ENCODE data around the gene MAX.
A peak's percentile ranks its signal among the peaks of the same experiment; 100 is the strongest.
"Not testable (repeated sequence)": the region's sequence is repeated elsewhere in the genome, so short reads cannot be mapped to it uniquely, and the experiment has no call there.

Gene MAX

DNA sequence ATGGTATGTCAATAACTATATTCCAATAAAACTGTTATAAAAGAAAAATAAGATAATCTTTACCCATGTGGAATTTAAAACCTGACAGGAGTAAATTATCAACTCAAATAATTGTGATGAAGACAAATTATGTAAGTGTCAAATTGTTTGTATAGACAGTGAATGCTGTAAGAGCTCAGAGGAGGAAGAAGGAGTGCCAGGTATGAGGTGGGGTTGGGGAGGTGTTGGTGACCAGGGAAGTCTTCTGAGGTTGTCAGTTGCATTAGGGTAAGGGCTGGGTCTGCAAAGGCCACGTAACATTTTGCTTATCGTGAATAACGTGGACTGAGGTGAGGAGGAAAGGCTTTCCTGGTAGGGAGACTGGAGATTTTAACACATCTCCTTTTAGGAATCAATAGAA is 2.5 kb upstream of the MAX start:
- no peak for DNase-seq (ENCODE audit: low read depth)

DNA sequence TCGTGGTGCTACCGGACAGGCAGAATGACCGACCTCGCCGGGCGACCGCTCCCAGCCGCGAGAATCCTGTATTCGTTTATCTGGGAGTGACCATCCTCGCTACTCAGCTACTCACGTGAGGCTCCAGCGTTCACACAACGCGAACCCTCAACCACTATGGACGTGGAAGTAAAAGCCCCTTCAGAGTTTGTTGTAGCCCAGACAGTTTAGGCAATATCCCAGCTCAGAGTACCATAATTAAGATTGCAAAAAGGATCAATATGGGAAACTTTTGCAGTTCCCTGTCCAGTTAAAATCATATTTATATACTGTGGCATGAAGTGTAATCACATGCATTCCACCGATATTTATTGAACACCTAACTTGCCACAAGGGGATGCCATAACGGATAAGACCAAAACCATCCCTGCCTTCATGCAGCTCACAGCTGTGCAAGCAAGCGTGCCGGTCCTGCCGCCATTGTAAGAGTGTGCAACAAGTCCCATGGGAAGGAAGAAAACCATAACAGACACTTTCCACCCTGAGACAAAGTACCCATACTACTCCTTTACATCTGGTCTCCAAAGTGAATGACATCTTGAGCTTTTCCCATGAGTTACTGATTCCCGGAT is 938 bp upstream of the MAX start:
- DNase-seq (ENCODE audit: low read depth) = no peak

DNA sequence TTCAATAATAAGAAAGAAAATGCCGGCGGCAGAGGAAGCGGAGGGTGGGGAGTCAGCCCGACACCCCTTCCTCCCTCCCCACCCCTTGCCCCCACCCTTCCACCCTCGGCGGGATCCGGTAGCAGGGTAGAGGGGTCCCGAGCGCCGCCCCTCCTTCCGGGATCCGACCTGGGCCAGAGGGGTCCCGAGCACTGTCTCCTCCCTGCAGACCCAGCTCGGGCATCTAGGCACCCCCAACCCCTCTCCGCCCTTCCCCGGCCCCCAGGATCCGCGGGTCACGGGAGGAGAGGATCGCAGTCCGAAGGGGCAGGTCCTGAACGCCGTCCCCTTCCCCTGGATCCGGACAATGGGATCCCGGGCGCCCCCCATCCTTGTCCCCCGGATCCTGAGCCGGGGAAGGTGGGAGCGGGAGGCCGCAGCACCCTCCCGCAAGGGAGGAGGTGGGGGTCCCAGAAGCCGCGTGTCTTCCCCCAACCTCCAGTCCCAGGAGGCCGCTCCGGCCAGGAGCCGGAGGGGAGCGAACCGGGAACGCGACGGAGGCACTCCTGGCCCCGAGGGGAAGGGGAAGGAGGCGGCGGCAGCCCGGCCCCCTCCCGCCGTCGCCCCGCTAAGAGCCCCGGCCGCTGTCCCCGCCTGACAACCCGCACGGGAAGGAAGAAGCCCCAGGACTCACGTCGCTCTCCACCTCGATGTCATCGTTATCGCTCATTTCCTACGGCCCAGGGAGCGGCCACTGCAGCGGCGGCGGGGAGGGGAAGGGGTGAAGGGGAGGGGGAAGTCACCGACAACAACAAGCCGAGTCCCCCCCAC is 481 bp downstream of the MAX start:
- peak; percentile 21 for DNase-seq (ENCODE audit: low read depth)

DNA sequence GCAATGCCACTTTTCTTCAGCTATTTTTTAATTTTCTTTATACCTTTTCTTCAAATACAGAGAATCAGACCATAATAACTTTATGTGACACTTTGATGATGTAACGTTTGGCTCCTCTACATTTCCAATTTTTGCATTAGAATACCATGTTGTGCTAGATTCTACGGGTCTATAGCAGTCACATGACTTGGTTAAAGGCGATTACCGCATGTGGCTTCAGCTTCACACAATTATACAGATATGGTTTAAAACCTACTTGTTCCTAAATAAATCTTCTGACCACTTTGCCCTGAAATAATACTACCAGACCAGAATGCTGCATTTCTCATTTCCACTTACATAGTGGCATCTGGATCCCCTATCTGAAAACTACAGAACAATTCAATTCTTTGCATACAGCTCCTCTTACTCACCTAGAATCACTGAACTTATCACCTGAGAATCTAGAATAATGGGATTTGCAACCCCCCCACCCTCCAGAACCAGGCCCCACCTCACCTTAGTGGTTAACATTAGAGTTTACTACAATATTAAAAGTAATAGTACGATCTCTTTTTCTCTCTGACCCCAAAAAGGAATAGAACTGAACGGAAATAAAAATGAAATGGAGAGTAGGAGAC is 1.3 kb downstream of the MAX start:
- no peak for DNase-seq (ENCODE audit: low read depth)

DNA sequence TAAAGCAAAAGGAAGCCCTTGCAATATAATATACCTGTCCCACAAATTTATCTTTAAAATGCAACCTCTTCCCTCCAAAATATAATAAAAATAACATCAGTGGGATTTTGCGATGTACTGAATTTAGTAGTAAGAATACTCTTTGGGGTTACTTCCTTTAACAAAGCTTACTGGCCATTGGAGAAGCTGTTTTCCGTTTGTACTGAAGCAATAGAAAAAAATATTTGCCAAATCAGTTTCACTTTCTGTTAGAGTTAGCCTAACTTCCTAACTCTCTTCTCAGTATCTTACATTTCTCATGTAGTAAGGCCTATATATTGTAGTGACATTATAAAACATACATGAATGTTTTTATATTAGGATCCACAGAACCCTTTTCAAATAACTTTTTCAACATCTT is 3.7 kb downstream of the MAX start:
- DNase-seq (ENCODE audit: low read depth) = no peak

DNA sequence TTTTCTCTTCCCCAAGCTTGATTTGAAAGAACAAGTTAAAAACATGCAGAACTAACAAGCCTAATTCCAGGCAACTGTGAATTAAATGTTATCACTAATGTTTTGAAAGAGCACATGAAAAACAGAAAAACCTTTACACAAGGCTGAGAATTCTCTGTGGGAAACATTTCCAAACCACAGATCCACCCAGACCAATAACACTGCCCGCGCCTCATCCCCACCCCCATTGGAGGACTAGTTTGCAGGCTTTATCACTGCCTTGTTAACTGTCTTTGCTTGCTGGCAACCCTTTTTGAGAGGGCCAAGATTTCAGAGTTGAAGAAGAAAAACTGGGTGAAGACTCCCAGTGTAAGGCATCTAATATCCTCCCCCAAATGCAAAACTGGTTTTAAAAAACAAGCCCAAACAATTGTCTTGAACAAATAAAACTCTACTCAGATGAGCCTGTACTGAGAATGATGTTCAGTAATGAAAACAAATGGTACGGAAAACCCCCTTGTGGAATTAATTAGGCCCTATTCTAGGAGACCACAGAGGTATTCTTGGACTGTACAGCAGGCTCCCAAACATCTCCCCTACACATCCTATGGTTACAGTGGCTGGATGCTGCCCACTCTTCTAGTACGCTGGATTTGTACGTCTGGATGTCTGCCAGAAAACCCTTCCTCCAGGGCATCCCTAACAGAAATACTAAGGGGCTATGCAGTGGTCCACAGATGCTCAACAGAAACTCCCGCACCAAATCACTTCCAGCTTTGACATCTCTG is 5.8 kb downstream of the MAX start:
- no peak for DNase-seq (ENCODE audit: low read depth)

DNA sequence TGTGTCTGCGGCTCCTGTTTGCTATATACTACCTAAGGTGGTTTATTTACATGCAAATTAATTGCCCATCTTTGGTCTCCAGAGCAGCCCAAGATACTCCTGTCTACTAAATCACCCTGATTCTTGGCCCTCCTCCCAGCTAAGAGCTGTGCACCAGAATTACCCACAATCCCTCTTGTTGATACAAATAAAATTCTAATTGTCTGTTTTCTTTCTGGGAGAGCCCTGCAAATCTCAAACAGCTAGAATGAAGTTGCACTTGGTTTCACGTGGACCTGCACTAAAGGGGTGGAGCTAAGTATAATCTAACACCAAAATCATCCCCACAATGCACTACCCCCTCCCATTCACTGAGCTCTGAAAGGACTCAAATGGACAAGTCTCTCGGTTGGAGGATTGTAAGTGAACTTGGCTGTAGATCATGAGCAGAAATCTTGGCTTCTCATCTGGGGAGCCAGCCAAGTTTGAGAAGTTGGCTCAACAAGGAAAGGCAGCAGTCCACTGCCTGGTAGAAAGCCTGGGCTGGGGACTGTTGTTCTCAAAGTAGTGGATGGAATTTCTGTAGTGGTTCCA is 6.6 kb downstream of the MAX start:
- no peak for DNase-seq (ENCODE audit: low read depth)

DNA sequence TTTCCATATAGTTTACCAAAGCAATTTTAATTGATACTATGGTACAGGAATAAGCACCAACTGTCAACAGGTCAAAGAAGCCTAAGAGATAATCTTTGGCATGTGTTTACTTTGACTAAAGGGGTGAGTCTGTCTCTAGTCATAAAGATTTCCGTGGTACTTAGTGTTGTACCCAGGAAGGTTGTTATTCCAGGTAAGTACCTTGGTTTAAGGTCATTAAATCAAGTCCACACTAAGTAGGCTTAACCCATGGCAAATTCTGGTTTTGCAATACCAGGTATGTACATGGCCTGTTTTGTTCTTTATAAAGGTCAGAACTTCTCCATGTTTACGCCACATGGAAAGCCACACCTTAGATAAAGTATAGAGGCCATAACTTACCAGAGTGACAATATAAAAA is 10.0 kb downstream of the MAX start:
- DNase-seq (ENCODE audit: low read depth) = no peak

DNA sequence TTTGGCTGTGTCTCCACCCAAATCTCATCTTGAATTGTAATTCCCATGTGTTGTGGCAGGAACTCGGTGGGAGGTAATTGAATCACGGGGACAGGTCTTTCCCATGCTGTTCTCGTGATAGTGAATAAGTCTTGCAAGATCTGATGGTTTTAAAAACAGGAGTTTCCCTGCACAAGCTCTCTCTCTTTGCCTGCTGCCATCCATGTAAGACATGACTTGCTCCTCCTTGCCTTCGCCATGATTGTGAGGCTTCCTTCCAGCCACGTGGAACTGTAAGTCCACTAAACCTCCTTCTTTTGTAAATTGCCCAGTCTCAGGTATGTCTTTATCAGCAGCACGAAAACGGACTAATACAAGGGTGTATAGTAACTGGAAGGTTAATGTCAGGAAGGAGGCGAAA is 14.5 kb downstream of the MAX start:
- not testable (repeated sequence) for DNase-seq (ENCODE audit: low read depth)

DNA sequence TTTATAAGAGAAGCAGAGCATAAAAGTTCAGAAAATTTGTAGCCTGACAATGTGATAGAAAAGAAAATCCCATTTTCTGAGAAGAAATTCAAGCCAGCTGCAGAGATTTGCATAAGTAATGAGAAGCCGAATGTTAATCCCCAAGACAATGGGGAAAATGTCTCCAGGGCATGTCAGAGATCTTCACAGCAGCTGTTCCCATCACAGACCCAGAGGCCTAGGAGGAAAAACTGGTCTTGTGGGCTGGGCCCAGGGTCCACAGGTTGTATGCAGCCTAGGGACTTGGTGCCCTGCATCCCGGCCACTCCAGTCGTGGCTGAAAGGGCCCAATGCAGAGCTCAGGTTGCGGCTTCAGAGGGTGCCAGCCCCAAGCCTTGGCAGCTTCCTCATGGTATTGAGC is 15.6 kb downstream of the MAX start:
- not testable (repeated sequence) for DNase-seq (ENCODE audit: low read depth)

DNA sequence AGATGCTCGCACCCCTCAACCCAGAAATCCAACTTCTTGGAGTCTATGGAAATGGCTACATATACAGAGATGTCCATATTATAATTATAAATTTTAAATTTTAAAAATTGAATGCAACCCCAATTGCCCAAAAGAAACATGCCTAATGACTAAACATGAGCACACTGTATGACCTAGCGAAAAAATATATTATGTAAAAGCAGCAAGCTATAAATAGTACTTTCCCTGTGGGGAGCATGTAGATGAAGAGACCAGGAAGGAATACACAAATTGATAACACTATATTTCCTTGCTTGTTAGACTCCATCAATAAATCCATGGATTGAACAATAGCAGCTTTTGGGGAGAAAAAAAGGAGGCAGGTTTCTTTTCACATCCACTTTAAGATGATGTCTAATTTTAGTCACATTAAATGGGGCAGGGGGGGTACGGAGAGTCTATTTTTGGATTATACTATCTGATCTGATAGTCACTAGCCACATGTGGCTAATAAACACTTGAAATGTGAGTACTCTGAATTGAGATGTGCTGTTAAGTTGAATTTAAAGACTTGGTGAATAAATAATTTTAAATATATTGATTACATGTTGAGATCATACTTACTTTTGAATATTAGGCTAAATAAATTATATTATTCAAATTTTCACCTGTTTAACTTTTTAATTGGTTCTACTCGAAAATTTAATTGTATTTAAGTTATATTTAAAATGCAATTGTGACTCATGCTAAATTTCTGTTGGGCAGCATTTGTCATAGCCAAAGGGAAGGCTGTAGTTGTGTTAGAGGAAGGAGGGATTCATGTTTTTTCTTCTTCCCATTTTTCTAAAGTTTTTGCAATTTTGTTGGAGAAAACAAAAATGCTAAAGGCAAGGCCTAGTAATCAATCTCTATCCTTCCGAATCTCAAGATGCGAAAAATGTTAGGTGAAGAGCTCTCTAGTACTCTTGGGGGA is 17.5 kb downstream of the MAX start:
- DNase-seq (ENCODE audit: low read depth) = no peak

DNA sequence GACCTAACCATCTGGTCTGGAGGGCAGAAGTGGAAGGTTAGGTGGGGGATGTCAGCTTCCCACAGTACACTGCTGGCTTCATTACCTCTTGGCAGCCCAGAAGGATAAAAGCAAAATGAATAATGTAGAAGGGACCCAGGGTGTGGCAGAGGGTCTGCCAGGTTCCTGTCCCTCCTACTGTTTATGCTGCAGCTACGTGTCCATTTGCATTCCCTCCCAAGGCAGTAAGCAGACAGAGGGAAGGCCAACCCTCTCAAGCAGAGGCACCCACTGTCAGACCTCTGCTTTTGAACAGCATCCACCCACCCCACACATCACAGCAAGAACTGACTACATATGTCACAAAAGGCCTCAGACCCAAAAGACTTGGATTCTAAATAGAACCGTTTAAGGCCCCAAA is 19.4 kb downstream of the MAX start:
- no peak for DNase-seq (ENCODE audit: low read depth)

DNA sequence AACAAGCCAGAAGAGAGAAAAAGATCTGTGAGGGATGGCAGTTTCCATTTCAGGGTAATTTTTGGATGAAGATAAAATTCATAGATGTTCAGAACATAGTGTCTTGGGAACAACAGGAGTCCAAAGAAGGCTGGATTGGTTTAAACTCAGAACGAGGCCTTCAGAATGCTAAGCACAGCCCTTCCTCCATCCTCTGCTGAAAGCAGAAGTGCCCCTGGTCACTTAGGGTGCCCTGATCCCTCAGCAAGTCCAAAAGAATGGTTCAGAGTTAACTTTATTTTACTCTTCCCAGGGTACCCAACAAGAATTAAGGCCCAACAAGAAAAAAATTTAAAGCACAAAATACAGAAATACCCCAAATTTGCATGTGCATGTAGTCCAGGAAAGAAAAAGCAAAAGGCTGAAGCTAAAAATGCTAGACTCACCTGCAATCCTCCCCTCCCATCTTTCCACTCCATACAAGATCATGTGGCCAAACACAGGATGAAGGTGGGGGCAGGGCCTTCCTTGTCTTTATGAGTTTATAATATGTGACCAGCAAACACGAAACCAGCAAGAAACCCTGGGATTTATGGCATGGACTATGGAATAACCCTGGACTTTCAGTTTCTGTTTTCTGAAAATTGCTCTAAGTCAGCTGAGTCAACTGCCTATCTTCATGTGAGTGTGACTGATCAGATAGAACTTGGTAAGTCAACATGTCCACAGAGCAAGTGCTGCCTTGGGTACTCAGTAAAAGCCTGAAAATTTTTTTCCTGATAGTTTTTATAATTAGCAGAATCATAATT is 21.2 kb downstream of the MAX start:
- DNase-seq (ENCODE audit: low read depth) = no peak

DNA sequence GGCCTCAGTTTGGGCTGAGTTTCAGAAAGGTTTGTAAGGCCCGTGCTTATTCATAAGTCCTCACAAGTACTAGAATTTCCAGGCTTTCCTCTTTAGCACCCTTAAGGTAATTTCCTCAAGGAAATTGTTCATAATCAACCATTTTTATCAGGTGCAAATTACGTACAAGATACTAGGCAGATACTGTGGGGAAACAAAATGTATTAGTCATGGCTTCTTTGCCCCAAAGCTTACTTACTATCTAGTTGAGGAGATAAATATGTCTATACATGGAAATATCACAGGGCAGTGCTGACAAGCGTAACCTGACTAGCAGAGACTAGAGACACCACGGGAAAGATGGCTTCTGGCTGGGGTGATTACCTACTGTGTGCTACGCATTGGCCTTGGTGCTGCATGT is 22.5 kb downstream of the MAX start:
- DNase-seq (ENCODE audit: low read depth) = no peak

DNA sequence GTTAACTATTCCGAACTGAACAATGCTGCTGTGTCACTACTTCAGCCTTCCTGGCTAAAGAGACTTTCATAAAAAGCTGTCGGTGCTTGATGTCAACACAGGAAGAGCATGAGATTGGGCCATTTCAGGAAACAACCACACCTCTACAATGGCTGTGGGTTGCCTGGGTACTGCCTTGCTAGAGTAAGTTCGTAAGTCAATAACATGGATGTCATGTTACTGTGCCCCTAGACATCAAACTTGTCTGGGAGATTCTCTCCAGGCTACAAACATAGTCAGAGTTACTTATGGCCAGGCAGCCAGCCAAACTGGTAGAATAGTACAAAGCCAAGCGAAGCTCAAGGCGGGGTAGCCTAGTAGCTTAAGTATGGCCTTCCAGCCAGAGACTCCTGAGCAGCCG is 23.1 kb downstream of the MAX start:
- DNase-seq (ENCODE audit: low read depth) = no peak

DNA sequence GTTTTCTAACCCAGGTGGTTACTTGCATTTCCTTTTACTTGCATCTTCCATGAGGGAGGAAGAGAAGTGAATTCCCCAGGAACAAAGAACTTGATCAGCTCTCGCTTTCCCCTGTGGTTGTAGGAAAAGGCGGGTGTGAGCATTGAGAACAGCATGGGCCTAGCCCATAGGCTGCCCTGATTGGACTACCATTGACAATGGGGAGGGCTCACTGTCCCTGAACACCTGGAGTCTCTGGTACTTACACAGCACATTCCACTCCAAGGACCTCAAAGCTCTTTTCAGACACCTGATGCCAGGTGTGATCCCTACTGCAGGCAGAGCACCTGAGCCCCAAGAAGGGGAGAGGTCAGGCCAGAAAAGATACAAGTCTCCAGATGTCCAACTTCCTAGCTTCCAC is 25.0 kb downstream of the MAX start:
- no peak for DNase-seq (ENCODE audit: low read depth)

DNA sequence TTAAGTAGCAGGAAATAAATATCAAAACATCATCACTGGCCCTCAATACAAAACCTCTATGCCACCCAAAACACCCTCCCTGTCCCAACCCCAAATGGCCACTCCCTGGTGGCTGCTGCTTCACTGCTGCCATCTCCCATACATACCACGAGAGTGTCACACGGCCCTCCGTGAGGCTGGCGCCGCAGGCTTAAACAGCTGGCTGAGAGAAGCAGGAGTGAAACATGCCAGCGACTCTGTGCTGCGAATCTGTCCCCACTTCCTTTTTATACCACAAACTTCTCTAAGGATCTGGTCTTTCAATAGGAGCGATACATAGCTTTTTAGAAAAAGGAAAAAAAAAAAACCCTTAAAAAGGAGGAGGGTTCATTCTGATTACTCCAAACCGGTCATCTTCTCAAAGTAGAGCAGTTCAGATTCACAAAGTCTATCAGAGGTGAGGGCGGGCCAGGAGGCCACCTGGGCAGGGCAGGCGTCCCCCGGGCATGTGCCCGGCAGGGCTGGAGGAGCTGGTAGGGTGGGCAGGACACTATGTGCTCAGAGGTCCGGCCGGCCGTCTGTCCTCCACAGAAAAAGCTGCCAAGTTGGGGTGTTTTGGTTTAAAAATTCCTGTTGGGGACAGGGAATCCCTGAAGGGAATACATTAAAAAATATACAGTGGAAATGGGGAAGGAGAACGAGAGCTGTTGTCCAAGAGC is 26.5 kb downstream of the MAX start:
- DNase-seq (ENCODE audit: low read depth) = no peak

DNA sequence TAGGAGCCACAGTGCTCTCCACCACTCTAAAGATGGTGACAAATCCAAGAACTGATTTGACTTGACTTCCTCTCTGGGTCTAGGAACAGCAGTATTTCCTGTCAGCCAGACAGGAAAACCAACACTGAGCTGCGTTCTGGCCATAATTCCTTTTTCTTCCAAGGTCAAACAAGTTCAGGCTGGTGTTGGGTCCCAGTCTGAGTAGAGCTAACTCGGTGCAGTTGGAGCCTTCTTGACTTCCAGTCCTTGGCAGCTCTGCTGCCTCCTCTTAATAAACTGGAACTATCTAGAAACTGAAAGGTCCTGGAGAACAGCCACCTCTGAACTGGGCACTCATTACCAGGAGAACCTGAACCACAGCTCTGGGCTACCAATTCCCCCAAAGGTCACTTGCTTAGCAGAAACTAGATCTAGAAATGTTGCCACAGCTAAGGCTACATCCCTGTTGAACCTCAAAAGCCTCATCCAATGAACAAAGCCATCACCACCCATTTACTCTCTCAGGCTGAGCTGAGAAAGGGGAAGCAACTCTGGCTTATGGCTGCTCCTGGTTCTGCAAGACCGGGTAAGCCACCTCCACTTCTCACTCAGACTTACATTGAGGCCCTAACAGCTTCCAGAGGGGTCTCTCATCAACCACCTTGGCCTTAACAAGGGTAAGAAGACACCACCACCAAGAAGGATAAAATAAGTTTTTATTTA is 27.7 kb downstream of the MAX start:
- DNase-seq (ENCODE audit: low read depth) = no peak

DNA sequence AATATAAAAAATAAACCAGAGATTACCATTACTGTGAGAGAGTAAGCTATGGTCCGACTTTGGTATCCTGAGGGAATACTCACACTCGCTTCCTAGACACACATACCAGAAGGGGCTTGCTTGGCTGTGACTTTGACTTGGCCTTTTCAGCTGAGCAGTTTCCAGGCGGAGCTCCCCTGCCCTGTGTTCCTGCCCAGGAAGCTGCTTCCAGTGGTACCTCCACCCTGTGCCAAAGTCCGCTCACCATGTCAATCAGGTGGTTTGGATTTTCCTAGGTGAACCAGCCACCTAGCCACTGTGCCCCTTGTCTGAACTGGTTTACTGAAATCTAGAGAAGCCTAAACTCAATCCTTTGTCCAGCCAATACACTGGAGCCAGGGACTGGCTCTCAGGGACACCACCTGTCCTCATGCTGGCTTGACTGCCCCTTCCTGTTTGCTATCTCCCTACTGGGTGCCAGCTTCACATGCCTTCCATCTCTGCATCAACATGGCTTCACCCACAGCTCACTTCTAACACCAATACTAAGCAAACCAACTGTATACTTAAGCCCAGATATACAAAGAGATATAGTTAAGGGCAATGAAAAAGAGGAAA is 28.6 kb downstream of the MAX start:
- no peak for DNase-seq (ENCODE audit: low read depth)

Data from stimulated activated CD8-positive, alpha-beta memory T cell treated with anti-CD3 and anti-CD28 coated beads, Interleukin-4, amount 100 ng/mL, for 24 hours (primary cell).